ENCODE measurements around the gene IL1A. TPM values are rescaled to one million over a fixed set of nuclear protein-coding genes. Genes with fewer than 3 reads are reported as not detected.
A peak's percentile ranks its signal among the peaks of the same experiment; 100 is the strongest.

Gene IL1A
- total RNA-seq, 1 experiment from 2014 or later = 0.11 TPM

GRCh38 chr2:112813280-112813966 is 29.1 kb upstream of the IL1A start:
- ChIA-PET POLR2A (ENCODE audit: unreplicated experiment) (interaction anchor here (0.5 kb wide), 1 partner anchor 72 kb away, joined by 3 read pairs; no protein-coding TSS in a partner anchor), CTCF (interaction anchor here (0.6 kb wide), 1 partner anchor 85 kb away, joined by 3 read pairs; no protein-coding TSS in a partner anchor)
- Histone ChIP-seq H4K20me1 (ENCODE audit: low read length) (no peaks in the 10 kb centered on the region), H3K79me2 (ENCODE audit: low read length) (no peaks in the 10 kb centered on the region), H3K4me3 (ENCODE audit: low read length) (no peak overlapping the region), H3K9me2 (replicated peaks; ENCODE audit: low read length) (no peaks in the 10 kb centered on the region), H3K4me2 (ENCODE audit: low read length) (no peak overlapping the region), H3K9ac (ENCODE audit: low read length) (no peak overlapping the region), H3K4me1 (ENCODE audit: insufficient read depth, low read length) (peaks cover 19% of the 10 kb centered on the region), H3F3A (ENCODE audit: low read length, unreplicated experiment) (no peaks in the 10 kb centered on the region), H3K9me3 (ENCODE audit: low read length) (no peaks in the 10 kb centered on the region), H3K27me3 (ENCODE audit: low read length) (no peaks in the 10 kb centered on the region), H3K36me3 (ENCODE audit: low read depth, low read length) (no peaks in the 10 kb centered on the region), H2AFZ (ENCODE audit: low read length) (no peak overlapping the region), H3K27ac (ENCODE audit: low read length) (no peak overlapping the region)
- ATAC-seq (no peak), DNase-seq (no peak)
- BruUV-seq (replicated peaks) = no TSS peak
- intact Hi-C loops (cut with micrococcal nuclease) = no loop called here
- TF ChIP-seq CTCF (conservative IDR thresholded peaks at IDR 0.05; ENCODE audit: low read depth, low read length) = no peak
- no peak for TF ChIP-seq EZH2 (IDR thresholded peaks at IDR 0.05; ENCODE audit: low read length, unreplicated experiment)
- TF ChIP-seq EZH2phosphoT487 (IDR thresholded peaks at IDR 0.05; ENCODE audit: borderline replicate concordance, low read length) = no peak

- CTCF ChIA-PET = interaction anchor here (0.6 kb wide), 1 partner anchor 85 kb away, joined by 3 read pairs; no protein-coding TSS in a partner anchor
- 0 out of 2 replicates have a peak overlapping the region, but pooled peaks have one; percentile 4 for H2AFZ ChIP-seq (ENCODE audit: low read length)
- TF ChIP-seq EZH2phosphoT487 (IDR thresholded peaks at IDR 0.05; ENCODE audit: borderline replicate concordance, low read length) (no peak), EZH2 (IDR thresholded peaks at IDR 0.05; ENCODE audit: low read length, unreplicated experiment) (no peak), CTCF (conservative IDR thresholded peaks at IDR 0.05; ENCODE audit: low read depth, low read length) (no peak)
- H3K9ac ChIP-seq (ENCODE audit: low read length) = peak overlapping the region; percentile 33; the same call in 1 of the 2 replicates
- no peak for ATAC-seq
- no peaks in the 10 kb centered on the region for H3K79me2 ChIP-seq (ENCODE audit: low read length)
- intact Hi-C loops (cut with micrococcal nuclease) = no loop called here
- no peak overlapping the region for H3K4me3 ChIP-seq (ENCODE audit: low read length)
- H3K27ac ChIP-seq (ENCODE audit: low read length) = peak overlapping the region; percentile 85
- H4K20me1 ChIP-seq (ENCODE audit: low read length) = no peaks in the 10 kb centered on the region
- POLR2A ChIA-PET (ENCODE audit: unreplicated experiment) = no interaction called here
- no peaks in the 10 kb centered on the region for H3K36me3 ChIP-seq (ENCODE audit: low read depth, low read length)
- no peaks in the 10 kb centered on the region for H3K9me3 ChIP-seq (ENCODE audit: low read length)
- no peak overlapping the region; the same call in 1 of the 2 replicates for H3K4me2 ChIP-seq (ENCODE audit: low read length)
- no peaks in the 10 kb centered on the region for H3K9me2 ChIP-seq (replicated peaks; ENCODE audit: low read length)
- H3K27me3 ChIP-seq (ENCODE audit: low read length) = no peaks in the 10 kb centered on the region
- no peaks in the 10 kb centered on the region for H3F3A ChIP-seq (ENCODE audit: low read length, unreplicated experiment)
- BruUV-seq (replicated peaks) = no TSS peak
- H3K4me1 ChIP-seq (ENCODE audit: insufficient read depth, low read length) = peaks cover 19% of the 10 kb centered on the region
- no peak for DNase-seq
Measured at GRCh38 chr2:112812318-112813267, 28.3 kb upstream of the IL1A start.
